ENCODE measurements around the gene GPR78. TPM values are rescaled to one million over a fixed set of nuclear protein-coding genes. Genes with fewer than 3 reads are reported as not detected.

The GPR78 gene
- total RNA-seq, 1 experiment from 2014 or later, result 3.4 TPM

GRCh38 chr4:8559524-8560264 lies 20.5 kb upstream of the GPR78 start:
- Mint-ChIP-seq H3K36me3 (ENCODE audit: insufficient read depth in 1 of 3, low read depth in 3 of 3) (no peaks in the 10 kb centered on the region), H3K4me3 (no peak overlapping the region), H3K27me3 (ENCODE audit: low read depth) (no peaks in the 10 kb centered on the region), H3K9me3 (no peaks in the 10 kb centered on the region; a peak in 1 of 5 replicates), H3K4me1 (peaks cover 37 to 49% of the 10 kb centered on the region in 2 experiments), H3K27ac (no peak overlapping the region; a peak in 1 of 7 replicates)
- no peak overlapping the region for H3T11ph ChIP-seq (ENCODE audit: low read length)
- no peaks in the 10 kb centered on the region for H3K27me3 ChIP-seq (ENCODE audit: insufficient read depth, low read length)
- H2AFZ ChIP-seq (ENCODE audit: low read length), result no peak overlapping the region
- no peaks in the 10 kb centered on the region for H3K79me2 ChIP-seq (ENCODE audit: insufficient read depth, low read length)
- no peak overlapping the region for H3K14ac ChIP-seq (ENCODE audit: insufficient read depth, low read length)
- no peaks in the 10 kb centered on the region for H3K9me3 ChIP-seq (ENCODE audit: control insufficient read depth, low read depth, low read length)
- H4K5ac ChIP-seq (ENCODE audit: insufficient read length, low read depth, low read length), result no peak overlapping the region
- no peak overlapping the region for H3K18ac ChIP-seq (ENCODE audit: insufficient read length, low read depth, low read length)
- H2BK15ac ChIP-seq (ENCODE audit: low read depth, low read length), result no peak overlapping the region
- no peak overlapping the region for H3K27ac ChIP-seq (ENCODE audit: insufficient read length, low read depth, low read length)
- DNase-seq, result no peak
- H2BK120ac ChIP-seq (ENCODE audit: low read depth, low read length, poor library complexity, severe bottlenecking), result no peak overlapping the region
- no CpG with 5 or more reads among the region's 12 CpGs for WGBS (ENCODE audit: extremely low coverage, insufficient read length, low lambda C conversion rate)
- H2BK5ac ChIP-seq (ENCODE audit: insufficient read length, low read length), result no peak overlapping the region
- H2AK5ac ChIP-seq (ENCODE audit: insufficient read length, low read length), result no peak overlapping the region
- no peak overlapping the region for H2BK20ac ChIP-seq (ENCODE audit: low read depth, low read length, poor library complexity, severe bottlenecking)
- H3K9ac ChIP-seq (ENCODE audit: extremely low read depth, insufficient read length, low read length), result no peak overlapping the region
- no peak overlapping the region for H4K8ac ChIP-seq (replicated peaks; ENCODE audit: insufficient read length, low read depth, low read length)
- no peak overlapping the region for H3K4ac ChIP-seq (ENCODE audit: low read depth, low read length)
- no peak overlapping the region for H3K4me2 ChIP-seq (ENCODE audit: insufficient read depth, insufficient read length, low read length)
- no peak overlapping the region for H4K91ac ChIP-seq (ENCODE audit: insufficient read length, low read depth, low read length)
- TF ChIP-seq, protein P1, sequence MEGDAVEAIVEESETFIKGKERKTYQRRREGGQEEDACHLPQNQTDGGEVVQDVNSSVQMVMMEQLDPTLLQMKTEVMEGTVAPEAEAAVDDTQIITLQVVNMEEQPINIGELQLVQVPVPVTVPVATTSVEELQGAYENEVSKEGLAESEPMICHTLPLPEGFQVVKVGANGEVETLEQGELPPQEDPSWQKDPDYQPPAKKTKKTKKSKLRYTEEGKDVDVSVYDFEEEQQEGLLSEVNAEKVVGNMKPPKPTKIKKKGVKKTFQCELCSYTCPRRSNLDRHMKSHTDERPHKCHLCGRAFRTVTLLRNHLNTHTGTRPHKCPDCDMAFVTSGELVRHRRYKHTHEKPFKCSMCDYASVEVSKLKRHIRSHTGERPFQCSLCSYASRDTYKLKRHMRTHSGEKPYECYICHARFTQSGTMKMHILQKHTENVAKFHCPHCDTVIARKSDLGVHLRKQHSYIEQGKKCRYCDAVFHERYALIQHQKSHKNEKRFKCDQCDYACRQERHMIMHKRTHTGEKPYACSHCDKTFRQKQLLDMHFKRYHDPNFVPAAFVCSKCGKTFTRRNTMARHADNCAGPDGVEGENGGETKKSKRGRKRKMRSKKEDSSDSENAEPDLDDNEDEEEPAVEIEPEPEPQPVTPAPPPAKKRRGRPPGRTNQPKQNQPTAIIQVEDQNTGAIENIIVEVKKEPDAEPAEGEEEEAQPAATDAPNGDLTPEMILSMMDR (conservative IDR thresholded peaks at IDR 0.05), result no peak
- H3K23me2 ChIP-seq (ENCODE audit: insufficient read length, low read depth, low read length, poor library complexity, severe bottlenecking), result no peaks in the 10 kb centered on the region
- H3K79me1 ChIP-seq (ENCODE audit: insufficient read depth, low read depth, low read length, poor library complexity, severe bottlenecking), result no peaks in the 10 kb centered on the region
- no peak overlapping the region for H3K56ac ChIP-seq (ENCODE audit: insufficient read length, low read depth, low read length)
- H2BK12ac ChIP-seq (ENCODE audit: insufficient read length, low read depth, low read length), result no peak overlapping the region
- no peaks in the 10 kb centered on the region for H4K20me1 ChIP-seq (ENCODE audit: control insufficient read depth, insufficient read depth, insufficient read length)
- H3K23ac ChIP-seq (ENCODE audit: insufficient read length, low read depth, low read length), result no peak overlapping the region
- H3K4me1 ChIP-seq (ENCODE audit: insufficient read depth, low read length), result no peaks in the 10 kb centered on the region
